NB4 (cell line): ENCODE data around the gene HLTF.

Source experiments
- CTCF ChIP-seq: IDR thresholded peaks from one replicate; pipeline ENCODE4 v1.5.1; 2012; ENCODE audit warnings: low read depth, low read length
- MAX ChIP-seq: IDR thresholded peaks from 2 replicates; pipeline ENCODE4 v1.6.1; 2011; ENCODE audit warnings: low read depth, low read length
- MYC ChIP-seq: IDR thresholded peaks from 2 replicates; pipeline ENCODE4 v1.6.1; 2011; ENCODE audit warnings: low read depth, low read length
- POLR2A ChIP-seq: IDR thresholded peaks from 2 replicates; pipeline ENCODE4 v1.6.1; 2011; ENCODE audit warnings: mild to moderate bottlenecking; ENCODE audit not compliant: insufficient read length; ENCODE audit errors: extremely low read depth

GRCh38 chr3:149003653-149004305, 82.6 kb downstream of the HLTF start:
- TF ChIP-seq CTCF, result no peak
- TF ChIP-seq POLR2A, result no peak
- no peak for TF ChIP-seq MAX
- no peak for TF ChIP-seq MYC
